GM10847 (cell line): Measurements from ENCODE around the gene SPECC1L.

ENCODE experiments used
- POLR2A ChIP-seq: IDR thresholded peaks from 2 replicates; pipeline ENCODE4 v1.6.1; 2011; ENCODE audit not compliant: insufficient read length; ENCODE audit errors: extremely low read depth

SPECC1L gene

GRCh38 chr22:24422102-24422665 lies 151.6 kb downstream of the SPECC1L start:
- no peak for TF ChIP-seq POLR2A

GRCh38 chr22:24423519-24424000 lies 152.9 kb downstream of the SPECC1L start:
- TF ChIP-seq POLR2A = no peak

GRCh38 chr22:24424001-24424900 lies 153.6 kb downstream of the SPECC1L start:
- TF ChIP-seq POLR2A = no peak

GRCh38 chr22:24424901-24425775 lies 154.5 kb downstream of the SPECC1L start:
- no peak for TF ChIP-seq POLR2A

GRCh38 chr22:24426436-24426835 lies 155.8 kb downstream of the SPECC1L start:
- TF ChIP-seq POLR2A = no peak

- no peak for TF ChIP-seq POLR2A
These were observed 156.3 kb downstream of the SPECC1L start for GRCh38 chr22:24426851-24427499.

- peak; percentile 32 for TF ChIP-seq POLR2A
These were observed 157.0 kb downstream of the SPECC1L start, which contains the start of gene ADORA2A for GRCh38 chr22:24427500-24428164. Gene ADORA2A, plus strand, starts transcription at chr22:24427599. Its CDS starts 5,806 bp downstream, at chr22:24433405.

GRCh38 chr22:24428751-24429410 lies 158.2 kb downstream of the SPECC1L start:
- no peak for TF ChIP-seq POLR2A

- no peak for TF ChIP-seq POLR2A
These were observed 159.1 kb downstream of the SPECC1L start for GRCh38 chr22:24429411-24430365.

GRCh38 chr22:24430431-24431308 lies 160.0 kb downstream of the SPECC1L start:
- no peak for TF ChIP-seq POLR2A

GRCh38 chr22:24431309-24432034 lies 160.8 kb downstream of the SPECC1L start:
- TF ChIP-seq POLR2A = no peak
